Measurements from ENCODE around the gene STK35.

DNA sequence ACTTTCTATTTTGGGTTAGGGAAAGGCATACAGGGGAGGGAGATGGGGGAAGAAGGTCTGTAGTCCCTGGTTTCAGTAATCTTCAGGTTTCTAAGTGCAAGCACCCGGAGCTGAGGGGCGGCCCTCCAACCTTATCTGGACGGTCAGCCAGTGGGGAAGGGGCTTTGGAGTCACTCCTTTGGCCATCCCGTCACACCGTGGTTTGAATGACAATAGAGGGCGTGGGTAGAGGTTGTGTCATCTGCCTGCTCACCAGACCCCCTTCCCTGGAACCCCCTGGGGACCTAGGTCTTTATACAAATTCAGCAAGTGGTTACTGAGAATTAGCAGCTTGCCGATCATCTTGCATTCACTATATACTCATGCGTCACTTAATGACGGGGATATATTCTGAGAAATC lies 29.1 kb downstream of the STK35 start:
- no peak for TF ChIP-seq POLR2A (IDR thresholded peaks at IDR 0.05)
- TF ChIP-seq, protein P1, sequence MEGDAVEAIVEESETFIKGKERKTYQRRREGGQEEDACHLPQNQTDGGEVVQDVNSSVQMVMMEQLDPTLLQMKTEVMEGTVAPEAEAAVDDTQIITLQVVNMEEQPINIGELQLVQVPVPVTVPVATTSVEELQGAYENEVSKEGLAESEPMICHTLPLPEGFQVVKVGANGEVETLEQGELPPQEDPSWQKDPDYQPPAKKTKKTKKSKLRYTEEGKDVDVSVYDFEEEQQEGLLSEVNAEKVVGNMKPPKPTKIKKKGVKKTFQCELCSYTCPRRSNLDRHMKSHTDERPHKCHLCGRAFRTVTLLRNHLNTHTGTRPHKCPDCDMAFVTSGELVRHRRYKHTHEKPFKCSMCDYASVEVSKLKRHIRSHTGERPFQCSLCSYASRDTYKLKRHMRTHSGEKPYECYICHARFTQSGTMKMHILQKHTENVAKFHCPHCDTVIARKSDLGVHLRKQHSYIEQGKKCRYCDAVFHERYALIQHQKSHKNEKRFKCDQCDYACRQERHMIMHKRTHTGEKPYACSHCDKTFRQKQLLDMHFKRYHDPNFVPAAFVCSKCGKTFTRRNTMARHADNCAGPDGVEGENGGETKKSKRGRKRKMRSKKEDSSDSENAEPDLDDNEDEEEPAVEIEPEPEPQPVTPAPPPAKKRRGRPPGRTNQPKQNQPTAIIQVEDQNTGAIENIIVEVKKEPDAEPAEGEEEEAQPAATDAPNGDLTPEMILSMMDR (IDR thresholded peaks at IDR 0.05): no peak

All from uterus (tissue), 2 donors.